Kidney tubule cell (primary cell): Measurements from ENCODE around the gene KRTAP12-4.
"Not testable (repeated sequence)": the region's sequence is repeated elsewhere in the genome, so short reads cannot be mapped to it uniquely, and the experiment has no call there.

Experiments
- DNase-seq: peaks from one replicate; pipeline ENCODE4 v3.0.0-alpha.2; 2018; ENCODE audit warnings: low spot score

The KRTAP12-4 gene, protein sequence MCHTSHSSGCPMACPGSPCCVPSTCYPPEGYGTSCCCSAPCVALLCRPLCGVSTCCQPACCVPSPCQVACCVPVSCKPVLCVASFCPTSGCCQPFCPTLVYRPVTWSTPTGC

GRCh38 chr21:44654576-44655175 is at the start of gene KRTAP12-4:
TSS of gene KRTAP12-4 (minus strand) at chr21:44654659. CDS start at chr21:44654614, 45 bp downstream.
- no peak for DNase-seq

- no peak for DNase-seq
Observed at GRCh38 chr21:44703731-44704635, 49.5 kb upstream of the KRTAP12-4 start.

DNA sequence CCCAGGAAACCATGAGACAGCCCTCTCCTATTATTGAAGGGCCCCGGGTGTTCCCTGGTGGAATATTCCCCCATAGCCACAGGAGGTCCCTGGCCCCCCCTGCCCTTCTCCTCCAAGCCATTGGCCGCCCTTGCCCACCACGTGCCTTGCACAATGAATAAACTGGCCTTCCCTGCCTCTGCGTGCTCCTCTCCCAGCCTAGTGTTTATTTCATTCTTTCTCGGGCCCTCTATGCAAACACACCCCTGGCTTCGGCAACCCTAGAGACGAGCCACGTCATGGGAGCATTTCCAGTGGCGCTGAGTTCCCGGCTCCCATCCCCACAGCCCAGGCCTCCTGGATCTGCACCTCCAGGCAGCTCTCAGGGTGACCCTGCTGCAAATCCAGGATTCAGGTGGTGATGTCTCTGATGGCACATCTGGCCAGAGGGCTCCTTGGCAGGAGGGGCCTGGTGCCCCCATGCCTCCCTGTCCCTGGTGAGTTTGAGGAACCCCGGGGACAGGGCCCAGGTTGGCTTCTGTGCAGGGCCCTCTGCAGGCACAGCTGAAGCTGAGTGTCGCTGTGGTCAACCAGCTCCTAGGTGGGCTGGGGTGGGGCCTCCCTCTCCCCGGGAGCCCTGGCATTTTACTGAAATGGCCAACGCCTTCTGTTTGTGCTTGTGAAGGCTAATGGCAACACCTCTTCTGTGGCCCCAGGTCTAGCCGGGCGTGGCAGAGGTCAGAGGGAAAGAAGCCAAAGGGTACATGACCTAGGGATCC is 48.7 kb upstream of the KRTAP12-4 start:
- DNase-seq, result no peak

DNA sequence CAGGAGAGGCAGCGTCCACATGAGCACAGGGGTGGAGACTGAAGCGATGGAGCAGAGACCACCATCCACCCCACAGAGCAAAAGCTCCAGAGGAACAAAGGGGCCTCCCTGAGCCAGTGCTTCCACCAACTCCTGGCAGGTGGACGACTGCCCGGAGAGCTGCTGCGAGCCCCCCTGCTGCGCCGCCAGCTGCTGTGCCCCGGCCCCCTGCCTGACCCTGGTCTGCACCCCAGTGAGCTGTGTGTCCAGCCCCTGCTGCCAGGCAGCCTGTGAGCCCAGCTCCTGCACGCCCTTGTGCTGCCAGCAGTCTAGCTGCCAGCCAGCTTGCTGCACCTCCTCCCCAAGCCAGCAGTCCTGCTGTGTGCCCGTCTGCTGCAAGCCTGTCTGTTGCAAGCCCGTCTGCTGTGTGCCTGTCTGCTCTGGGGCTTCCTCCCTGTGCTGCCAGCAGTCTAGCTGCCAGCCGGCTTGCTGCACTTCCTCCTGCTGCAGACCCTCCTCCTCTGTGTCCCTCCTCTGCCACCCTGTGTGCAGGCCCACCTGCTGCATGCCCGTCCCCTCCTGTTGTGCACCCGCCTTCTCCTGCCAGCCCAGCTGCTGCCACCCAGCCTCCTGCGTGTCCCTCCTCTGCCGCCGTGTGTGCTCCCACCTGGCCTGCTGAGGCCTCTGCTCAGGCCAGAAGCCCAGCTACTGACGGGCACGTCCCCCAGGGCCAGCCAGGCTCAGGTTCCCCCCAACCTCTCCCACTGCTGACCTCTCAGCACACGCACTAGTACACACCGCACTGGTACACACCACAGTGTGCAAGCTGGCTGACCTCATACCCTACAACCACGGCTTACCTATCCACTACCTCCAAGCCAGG is 47.9 kb upstream of the KRTAP12-4 start:
- no peak for DNase-seq

- DNase-seq, result no peak
Observed at GRCh38 chr21:44701541-44701940, 47.1 kb upstream of the KRTAP12-4 start.

DNA sequence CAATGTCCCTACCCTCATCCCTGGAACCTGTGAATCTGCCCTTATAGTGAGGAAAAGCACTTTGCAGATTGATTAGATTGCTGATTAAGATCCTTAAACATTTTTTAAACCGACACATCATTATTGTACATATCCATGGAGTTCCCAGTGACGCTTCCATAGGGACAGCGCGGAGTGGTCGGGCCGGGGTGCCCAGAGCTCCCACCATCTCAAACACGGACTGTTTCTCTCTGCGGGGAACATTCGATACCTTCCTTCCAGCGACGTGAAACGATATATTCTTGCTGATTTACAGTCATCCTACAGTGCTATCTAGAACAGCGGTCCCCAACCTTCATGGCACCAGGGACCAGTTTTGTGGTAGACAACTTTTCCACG is 46.6 kb upstream of the KRTAP12-4 start:
- no peak for DNase-seq

GRCh38 chr21:44700101-44701022 is 45.9 kb upstream of the KRTAP12-4 start:
- DNase-seq, result no peak

- no peak for DNase-seq
Observed at GRCh38 chr21:44699502-44700001, 45.1 kb upstream of the KRTAP12-4 start.

DNA sequence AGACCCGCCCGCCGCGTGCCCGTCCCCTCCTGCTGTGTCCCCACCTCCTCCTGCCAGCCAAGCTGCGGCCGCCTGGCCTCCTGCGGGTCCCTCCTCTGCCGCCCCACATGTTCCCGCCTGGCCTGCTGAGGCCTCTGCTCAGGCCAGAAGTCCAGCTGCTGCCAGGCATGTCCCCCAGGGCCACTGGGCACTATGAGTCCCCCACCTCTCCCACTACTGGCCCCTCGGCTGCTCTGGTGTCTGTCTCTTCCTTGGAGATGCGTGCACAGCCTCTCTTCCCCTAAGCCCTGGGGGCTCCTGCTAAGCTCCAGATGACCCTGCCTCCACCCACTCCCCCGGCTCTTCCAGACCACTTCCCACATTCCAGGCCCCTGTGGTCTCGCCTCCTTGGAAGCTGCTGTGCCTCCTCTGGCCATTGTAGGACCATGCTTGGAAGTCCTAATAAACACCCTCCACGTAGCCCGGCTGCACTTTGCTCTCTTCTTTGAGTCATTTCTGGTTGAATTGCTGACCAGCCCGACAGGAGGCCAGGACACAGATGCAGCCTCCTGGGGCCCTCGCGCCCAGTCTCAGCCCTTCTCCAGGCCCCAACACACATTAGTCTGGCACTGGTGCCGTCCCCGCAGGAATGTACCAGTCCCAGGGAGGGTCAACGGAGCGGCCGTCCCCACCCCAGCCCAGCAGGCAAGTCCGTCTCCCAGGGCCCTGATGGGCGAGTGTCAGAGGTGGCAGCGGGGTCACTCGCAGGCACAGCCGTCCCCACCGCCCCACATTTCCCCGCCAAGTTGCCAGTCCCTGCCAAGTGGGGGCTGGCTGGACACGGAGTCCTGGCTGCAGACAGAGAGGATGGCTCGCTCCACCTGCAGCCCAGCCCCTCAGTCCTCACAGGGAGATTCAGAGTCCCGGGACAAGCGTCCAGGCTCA is 43.6 kb upstream of the KRTAP12-4 start:
- no peak for DNase-seq

GRCh38 chr21:44697172-44697810 is 42.8 kb upstream of the KRTAP12-4 start, which contains the start of gene KRTAP10-12:
TSS of gene KRTAP10-12 (plus strand) at chr21:44697172. CDS start at chr21:44697202, 30 bp downstream.
- not testable (repeated sequence) for DNase-seq

DNA sequence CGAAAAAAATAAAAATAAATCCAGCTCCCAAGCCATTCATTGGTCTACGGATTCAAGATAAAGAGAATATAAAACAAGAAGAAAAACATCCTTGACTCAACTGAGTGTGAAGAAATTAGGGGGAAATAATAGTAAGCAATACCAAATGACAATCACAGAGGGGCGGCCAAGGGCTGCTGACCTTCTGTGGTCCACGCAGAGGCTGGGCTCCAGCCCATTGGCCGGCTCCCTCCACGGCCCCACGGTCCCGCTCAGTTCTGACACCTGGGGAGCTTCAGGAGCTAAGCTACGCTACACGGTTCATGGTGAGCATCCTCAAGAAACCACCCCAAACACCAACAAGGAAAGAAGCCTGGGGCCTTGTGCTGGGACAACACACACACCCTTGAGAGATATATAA is 42.1 kb upstream of the KRTAP12-4 start:
- DNase-seq, result no peak

DNA sequence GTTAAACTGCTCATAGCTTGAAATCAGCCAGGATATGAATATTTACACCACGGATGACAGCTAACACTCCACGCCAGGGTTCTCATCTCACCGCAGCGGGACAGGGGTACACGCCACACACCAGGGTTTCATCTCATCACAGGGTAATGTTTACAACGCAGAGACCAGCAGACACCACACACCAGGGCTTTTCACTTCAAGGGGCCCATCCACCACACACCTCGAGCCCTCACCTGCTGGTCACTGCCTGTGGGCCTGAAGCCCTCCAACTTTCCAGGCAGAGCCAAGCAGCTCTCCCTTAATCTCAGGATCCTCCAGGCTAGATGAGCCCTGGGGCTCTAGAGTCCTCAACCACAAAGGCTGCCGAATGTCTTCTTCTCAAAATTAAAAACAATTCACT is 41.2 kb upstream of the KRTAP12-4 start:
- no peak for DNase-seq

GRCh38 chr21:44695184-44695583 is 40.7 kb upstream of the KRTAP12-4 start:
- DNase-seq, result no peak

- no peak for DNase-seq
Observed at GRCh38 chr21:44694776-44695175, 40.3 kb upstream of the KRTAP12-4 start.

GRCh38 chr21:44692798-44693512 is 38.5 kb upstream of the KRTAP12-4 start:
- DNase-seq, result no peak

DNA sequence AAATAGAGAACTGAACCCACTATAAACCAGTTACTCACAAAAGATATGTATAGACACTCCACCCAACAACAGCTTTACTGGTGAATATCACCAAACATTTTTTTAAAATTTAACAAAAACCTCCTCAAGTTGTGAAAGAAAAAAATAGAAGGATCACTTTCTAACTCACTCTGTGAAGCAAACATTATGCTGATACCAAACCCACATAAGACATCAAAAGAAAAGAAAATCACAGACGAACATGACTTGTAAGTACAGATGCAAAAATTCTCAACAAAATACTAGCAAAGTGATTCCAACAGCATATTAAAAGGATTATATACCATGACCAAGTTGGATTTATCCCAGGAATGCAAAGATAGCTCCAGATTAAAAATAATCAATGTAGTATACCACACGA is 37.2 kb upstream of the KRTAP12-4 start:
- DNase-seq, result no peak

DNA sequence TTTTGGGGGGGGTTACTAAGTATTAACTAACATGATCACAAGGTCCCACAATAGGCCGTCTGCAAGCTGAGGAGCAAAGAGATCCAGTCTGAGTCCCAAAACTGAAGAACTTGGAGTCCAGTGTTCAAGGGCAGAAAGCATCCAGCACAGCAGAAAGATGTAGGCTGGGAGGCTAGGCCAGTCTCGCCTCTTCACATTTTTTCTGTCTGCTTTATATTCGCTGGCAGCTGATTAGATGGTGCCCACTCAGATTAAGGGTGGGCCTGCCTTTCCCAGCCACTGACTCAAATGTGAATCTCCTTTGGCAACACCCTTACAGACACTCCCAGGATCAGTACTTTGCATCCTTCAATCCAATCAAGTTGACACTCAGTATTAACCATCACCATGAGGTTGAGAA is 35.3 kb upstream of the KRTAP12-4 start:
- DNase-seq, result not testable (repeated sequence)

GRCh38 chr21:44687671-44688070 is 33.2 kb upstream of the KRTAP12-4 start:
- no peak for DNase-seq
